HepG2 (cell line): ENCODE measurements around the gene MCEE. TPM values are rescaled to one million over a fixed set of nuclear protein-coding genes. Genes with fewer than 3 reads are reported as not detected.

ENCODE experiments used
- BATF2 ChIP-seq: sonication (generic); formaldehyde crosslinking; IDR thresholded peaks from 2 replicates; pipeline ENCODE4 v1.8.0; 2022; ENCODE audit warnings: mild to moderate bottlenecking, missing genetic modification reagents, moderate library complexity
- CTCF ChIP-seq: sonication (generic); formaldehyde crosslinking; IDR thresholded peaks from 2 replicates; pipeline ENCODE4 v1.5.0; 2020; ENCODE audit warnings: mild to moderate bottlenecking, missing genetic modification reagents, moderate library complexity
- FOSL1 ChIP-seq: sonication (generic); formaldehyde crosslinking; IDR thresholded peaks from 2 replicates; pipeline ENCODE4 v1.9.0; 2021; ENCODE audit warnings: missing genetic modification reagents, borderline replicate concordance
- NR0B2 ChIP-seq: sonication (generic); formaldehyde crosslinking; IDR thresholded peaks from 2 replicates; pipeline ENCODE4 v1.4.0; 2020; ENCODE audit warnings: mild to moderate bottlenecking, missing genetic modification reagents
- PAWR ChIP-seq: sonication (generic); formaldehyde crosslinking; IDR thresholded peaks from 2 replicates; pipeline ENCODE4 v1.4.0; 2020; ENCODE audit warnings: missing genetic modification reagents, mild to moderate bottlenecking, borderline replicate concordance
- PLSCR1 ChIP-seq: sonication (generic); formaldehyde crosslinking; IDR thresholded peaks from 2 replicates; pipeline ENCODE4 v1.5.0; 2020; ENCODE audit warnings: missing genetic modification reagents, mild to moderate bottlenecking, borderline replicate concordance
- PRPF4 ChIP-seq: fragments of 200-400 bp; formaldehyde crosslinking; IDR thresholded peaks from 2 replicates; pipeline ENCODE4 v1.6.1; 2016; ENCODE audit warnings: low read length, low read depth; ENCODE audit not compliant: poor library complexity, severe bottlenecking
- TBX2 ChIP-seq: sonication (generic); formaldehyde crosslinking; IDR thresholded peaks from 2 replicates; pipeline ENCODE4 v1.5.0; 2020; ENCODE audit warnings: missing genetic modification reagents, mild to moderate bottlenecking, borderline replicate concordance
- THAP8 ChIP-seq: sonication (generic); formaldehyde crosslinking; IDR thresholded peaks from 2 replicates; pipeline ENCODE4 v1.5.1; 2020; ENCODE audit warnings: missing genetic modification reagents, mild to moderate bottlenecking, borderline replicate concordance
- ZBTB37 ChIP-seq: sonication (generic); formaldehyde crosslinking; IDR thresholded peaks from 2 replicates; pipeline ENCODE4 v1.4.0; 2020; ENCODE audit warnings: mild to moderate bottlenecking, missing genetic modification reagents
- ZHX1 ChIP-seq: sonication (generic); formaldehyde crosslinking; IDR thresholded peaks from 2 replicates; pipeline ENCODE4 v1.8.1; 2022; ENCODE audit warnings: low read depth, mild to moderate bottlenecking, missing genetic modification reagents
- ZNF24 ChIP-seq: fragments of 450-650 bp; IDR thresholded peaks from 2 replicates; pipeline ENCODE4 v1.6.1; 2017; ENCODE audit warnings: antibody characterized with exemption, mild to moderate bottlenecking
- ZNF354B ChIP-seq: sonication (generic); formaldehyde crosslinking; IDR thresholded peaks from 2 replicates; pipeline ENCODE4 v1.8.0; 2022; ENCODE audit warnings: mild to moderate bottlenecking, missing genetic modification reagents
- ZNF513 ChIP-seq: sonication (generic); formaldehyde crosslinking; conservative IDR thresholded peaks from 2 replicates; pipeline ENCODE4 v1.5.0; 2020; ENCODE audit warnings: missing genetic modification reagents
- ZNF597 ChIP-seq: sonication (generic); formaldehyde crosslinking; IDR thresholded peaks from 2 replicates; pipeline ENCODE4 v1.5.0; 2020; ENCODE audit warnings: missing genetic modification reagents
- polyA plus RNA-seq, 8 experiments: library from polyadenylated mRNA; depleted of rRNA in 3 of 8; stranded (reverse) in 7 of 8; unstranded in 1 of 8; fragments of >200 nt; fragmentation: Illumina TruSeq in 4 of 8; extraction: Trizol in 4 of 8; gene quantifications; 2 replicates each; pipeline versions ENCODE4 v1.2.1 to v1.2.3, GENCODE V29; 2011 to 2016; ENCODE audit warnings: low read depth in 4 of 8, missing spikeins in 1 of 8, mixed read lengths in 1 of 8; ENCODE audit not compliant: insufficient read depth in 1 of 8
- total RNA-seq, 5 experiments: library from RNA; depleted of rRNA; stranded (reverse); fragments of >200 nt; fragmentation: Illumina TruSeq; extraction: Trizol; gene quantifications; 2 replicates each; pipeline ENCODE4 v1.2.3, GENCODE V29; 2016; ENCODE audit warnings: low read depth in 1 of 5

MCEE gene
- total and polyA plus RNA-seq, 2 of the 13 experiments (the other 11 are each of a cell fraction or from before 2014, with no cell fraction given), result 32.0 to 66.9 TPM

- TF ChIP-seq ZNF597 (CRISPR knock-in tag) (no peak), THAP8 (no peak), ZBTB37 (CRISPR knock-in tag) (no peak), ZHX1 (no peak), PAWR (no peak), BATF2 (no peak), FOSL1 (CRISPR knock-in tag) (no peak), ZNF513 (no peak), PLSCR1 (no peak), NR0B2 (no peak), PRPF4 (no peak), ZNF24 (no peak), TBX2 (CRISPR knock-in tag) (no peak), CTCF (CRISPR knock-in tag) (peak; percentile 64), ZNF354B (CRISPR knock-in tag) (no peak)
Measured at GRCh38 chr2:71070294-71071093, 59.5 kb downstream of the MCEE start (continued).
